Endodermal cell (in vitro differentiated cells): ENCODE data around the gene HS3ST3A1. TPM values are rescaled to one million over a fixed set of nuclear protein-coding genes. Genes with fewer than 3 reads are reported as not detected.

ENCODE experiments used
- DNase-seq: peaks from one replicate; pipeline ENCODE4 v3.0.0-alpha.2; 2017
- H3K27ac ChIP-seq: 2 replicates; pipeline ENCODE4 v1.5.1; 2013; ENCODE audit warnings: mild to moderate bottlenecking, low read depth, low read length, moderate library complexity
- H3K27me3 ChIP-seq: 2 replicates; pipeline ENCODE4 v1.6.1; 2013; ENCODE audit warnings: mild to moderate bottlenecking, low read length, moderate library complexity; ENCODE audit not compliant: insufficient read depth, control insufficient read depth, poor library complexity, severe bottlenecking
- H3K36me3 ChIP-seq: 2 replicates; pipeline ENCODE4 v1.7.0; 2013; ENCODE audit warnings: mild to moderate bottlenecking, low read length, moderate library complexity; ENCODE audit not compliant: control insufficient read depth, insufficient read depth
- H3K4me1 ChIP-seq: one replicate; pipeline ENCODE4 v1.7.0; 2013; ENCODE audit warnings: low read length; ENCODE audit not compliant: control insufficient read depth, insufficient read depth
- H3K4me3 ChIP-seq: 2 replicates; pipeline ENCODE4 v1.5.1; 2013; ENCODE audit warnings: mild to moderate bottlenecking, low read length, moderate library complexity
- H3K9ac ChIP-seq: 2 replicates; pipeline ENCODE4 v1.6.1; 2013; ENCODE audit warnings: mild to moderate bottlenecking, low read length, moderate library complexity; ENCODE audit not compliant: poor library complexity, severe bottlenecking; ENCODE audit errors: extremely low read depth
- H3K9me3 ChIP-seq: 2 replicates; pipeline ENCODE4 v1.6.1; 2013; ENCODE audit warnings: mild to moderate bottlenecking, low read length, moderate library complexity; ENCODE audit not compliant: control insufficient read depth
- H3K27ac Mint-ChIP-seq: 2 replicates; pipeline ENCODE4 v1.8.0; 2020; ENCODE audit warnings: mixed read lengths
- H3K27me3 Mint-ChIP-seq: 2 replicates; pipeline ENCODE4 v1.8.0; 2021; ENCODE audit warnings: mild to moderate bottlenecking, mixed read lengths; ENCODE audit not compliant: insufficient read depth
- H3K36me3 Mint-ChIP-seq: 2 replicates; pipeline ENCODE4 v1.8.0; 2020; ENCODE audit warnings: low read depth, mixed read lengths
- H3K4me1 Mint-ChIP-seq: 2 replicates; pipeline ENCODE4 v1.8.0; 2020; ENCODE audit warnings: mixed read lengths
- H3K4me3 Mint-ChIP-seq: 2 replicates; pipeline ENCODE4 v1.8.0; 2020; ENCODE audit warnings: mild to moderate bottlenecking, moderate library complexity, mixed read lengths
- H3K9me3 Mint-ChIP-seq: 2 replicates; pipeline ENCODE4 v1.8.0; 2020; ENCODE audit warnings: mild to moderate bottlenecking, mixed read lengths
- CTCF ChIP-seq: fragments of 200-600 bp; sonication (generic); conservative IDR thresholded peaks from 2 replicates; pipeline ENCODE4 v1.5.0; 2021; ENCODE audit warnings: antibody characterized with exemption, mild to moderate bottlenecking
- WGBS, 2 experiments: methylation state at CpG; one replicate each; pipeline versions ENCODE4 v1.1.5 to v1.1.7; 2013; ENCODE audit warnings: missing lambda C conversion rate in 2 of 2, mixed read lengths in 1 of 2; ENCODE audit not compliant: insufficient coverage in 1 of 2, insufficient read length in 1 of 2; 5-methylcytosine and 5-hydroxymethylcytosine counted together
- total RNA-seq, 2 donors: library from RNA; stranded (reverse); fragmentation: NEBNext Ultra II Directional in 1 of 2; extraction: Animal tissue kit (Norgen Biotek cat#: 25700) in 1 of 2; gene quantifications; 2 replicates in 1 of 2; 3 replicates in 1 of 2; pipeline ENCODE4 v1.2.1, GENCODE V29; 2021

Gene HS3ST3A1
- total RNA-seq, 2 donors from 2014 or later, result 1.9 to 2.4 TPM

GRCh38 chr17:13569398-13570123 is 32.2 kb downstream of the HS3ST3A1 start:
- DNase-seq, result peak; percentile 64
- Histone ChIP-seq H3K9ac (no peak overlapping the region), H3K27me3 (no peaks in the 10 kb centered on the region), H3K27ac (no peak overlapping the region), H3K4me3 (peak overlapping the region; percentile 4), H3K36me3 (peaks cover 7% of the 10 kb centered on the region), H3K4me1 (peaks cover 6% of the 10 kb centered on the region), H3K9me3 (peaks cover 37% of the 10 kb centered on the region)
- Mint-ChIP-seq H3K4me1 (peaks cover 23% of the 10 kb centered on the region), H3K27ac (peak overlapping the region; percentile 22), H3K4me3 (no peak overlapping the region), H3K36me3 (peaks cover 4% of the 10 kb centered on the region), H3K9me3 (peaks cover 26% of the 10 kb centered on the region), H3K27me3 (peaks cover 14% of the 10 kb centered on the region)
- TF ChIP-seq CTCF, result no peak
- WGBS, 2 experiments, result 56 to 82% methylated on average over 4 to 7 of the region's 7 CpGs

- Histone ChIP-seq H3K9me3 (peaks cover 34% of the 10 kb centered on the region), H3K4me1 (peaks cover 6% of the 10 kb centered on the region), H3K27ac (peak overlapping the region; percentile 21), H3K4me3 (no peak overlapping the region), H3K9ac (no peak overlapping the region), H3K36me3 (peaks cover 7% of the 10 kb centered on the region), H3K27me3 (no peaks in the 10 kb centered on the region)
- DNase-seq, result no peak
- Mint-ChIP-seq H3K27me3 (peaks cover 14% of the 10 kb centered on the region), H3K4me3 (no peak overlapping the region), H3K4me1 (peaks cover 22% of the 10 kb centered on the region), H3K36me3 (peaks cover 4% of the 10 kb centered on the region), H3K9me3 (peaks cover 24% of the 10 kb centered on the region), H3K27ac (peak overlapping the region; percentile 22)
- WGBS, 2 experiments, result 95 to 98% methylated on average over 5 to 7 of the region's 7 CpGs
- no peak for TF ChIP-seq CTCF
Observed at GRCh38 chr17:13568582-13569397, 32.9 kb downstream of the HS3ST3A1 start.

- Histone ChIP-seq H3K27me3 (no peaks in the 10 kb centered on the region), H3K4me1 (no peaks in the 10 kb centered on the region), H3K9me3 (peaks cover 26% of the 10 kb centered on the region), H3K4me3 (no peak overlapping the region), H3K36me3 (peaks cover 7% of the 10 kb centered on the region), H3K9ac (no peak overlapping the region), H3K27ac (no peak overlapping the region)
- TF ChIP-seq CTCF, result no peak
- H3K4me1 Mint-ChIP-seq, result peaks cover 4% of the 10 kb centered on the region
- DNase-seq, result no peak
- peaks cover 2% of the 10 kb centered on the region for H3K36me3 Mint-ChIP-seq
- no peaks in the 10 kb centered on the region for H3K27me3 Mint-ChIP-seq
- WGBS, 2 experiments, result 94% methylated on average over 2 of the region's 3 CpGs; no CpG with 5 or more reads in 1 of the 2 experiments
- peaks cover 18% of the 10 kb centered on the region for H3K9me3 Mint-ChIP-seq
- H3K27ac Mint-ChIP-seq, result no peak overlapping the region
- no peak overlapping the region for H3K4me3 Mint-ChIP-seq
Observed at GRCh38 chr17:13563866-13564265, 37.9 kb downstream of the HS3ST3A1 start.
